ENCODE measurements around the gene ZBTB16. TPM values are rescaled to one million over a fixed set of nuclear protein-coding genes. Genes with fewer than 3 reads are reported as not detected.

The ZBTB16 gene
- total and polyA plus RNA-seq, 4 donors: 8.9 to 140 (median 34.5) TPM

DNA sequence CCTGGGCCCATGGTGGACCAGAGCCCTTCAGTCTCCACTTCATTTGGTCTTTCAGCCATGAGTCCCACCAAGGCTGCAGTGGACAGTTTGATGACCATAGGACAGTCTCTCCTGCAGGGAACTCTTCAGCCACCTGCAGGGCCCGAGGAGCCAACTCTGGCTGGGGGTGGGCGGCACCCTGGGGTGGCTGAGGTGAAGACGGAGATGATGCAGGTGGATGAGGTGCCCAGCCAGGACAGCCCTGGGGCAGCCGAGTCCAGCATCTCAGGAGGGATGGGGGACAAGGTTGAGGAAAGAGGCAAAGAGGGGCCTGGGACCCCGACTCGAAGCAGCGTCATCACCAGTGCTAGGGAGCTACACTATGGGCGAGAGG lies 4.3 kb downstream of the ZBTB16 start:
- peaks cover 15 to 50% (median 31%) of the 10 kb centered on the region in 4 donors for H3K4me1 ChIP-seq (ENCODE audit: control insufficient read depth in 4 of 4, insufficient read depth in 4 of 4, low read length in 3 of 4)
- no peak overlapping the region for H3K9ac ChIP-seq (ENCODE audit: low read depth in 1 of 2, low read length in 2 of 2)
- peak overlapping the region in 1 of 2 donors; percentile 25 for H3K27ac ChIP-seq (ENCODE audit: low read depth in 1 of 2, low read length in 2 of 2)
- H3K9me3 ChIP-seq (ENCODE audit: control insufficient read depth in 4 of 4, low read length in 3 of 4): no peaks in the 10 kb centered on the region
- H3K36me3 ChIP-seq (ENCODE audit: control insufficient read depth in 4 of 4, insufficient read depth in 3 of 4, low read depth in 1 of 4, low read length in 3 of 4): peaks cover 13 to 33% (median 30%) of the 10 kb centered on the region in 4 donors
- no peak overlapping the region for H3K4me3 ChIP-seq (ENCODE audit: low read depth in 1 of 3, low read length in 3 of 3)
- WGBS: 90% methylated on average over 8 of the region's 8 CpGs
- no peaks in the 10 kb centered on the region for H3K27me3 ChIP-seq (ENCODE audit: control insufficient read depth in 4 of 4, insufficient read depth in 4 of 4, low read length in 3 of 4)
- TF ChIP-seq, protein P1, sequence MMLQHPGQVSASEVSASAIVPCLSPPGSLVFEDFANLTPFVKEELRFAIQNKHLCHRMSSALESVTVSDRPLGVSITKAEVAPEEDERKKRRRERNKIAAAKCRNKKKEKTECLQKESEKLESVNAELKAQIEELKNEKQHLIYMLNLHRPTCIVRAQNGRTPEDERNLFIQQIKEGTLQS (IDR thresholded peaks at IDR 0.05): no peak
- no peak for TF ChIP-seq HNF4G (IDR thresholded peaks at IDR 0.05)
- DNase-seq (ENCODE audit: low spot score): no peak

GRCh38 chr11:114064216-114064615 lies 4.7 kb downstream of the ZBTB16 start:
- DNase-seq (ENCODE audit: low spot score): no peak
- Histone ChIP-seq H3K4me1 (ENCODE audit: control insufficient read depth in 4 of 4, insufficient read depth in 4 of 4, low read length in 3 of 4) (peaks cover 16 to 47% (median 29%) of the 10 kb centered on the region in 4 donors), H3K27ac (ENCODE audit: low read depth in 1 of 2, low read length in 2 of 2) (peak overlapping the region in 1 of 2 donors; percentile 51), H3K4me3 (ENCODE audit: low read depth in 1 of 3, low read length in 3 of 3) (peak overlapping the region in 1 of 3 donors; percentile 3), H3K36me3 (ENCODE audit: control insufficient read depth in 4 of 4, insufficient read depth in 3 of 4, low read depth in 1 of 4, low read length in 3 of 4) (peaks cover 13 to 34% (median 30%) of the 10 kb centered on the region in 4 donors), H3K9ac (ENCODE audit: low read depth in 1 of 2, low read length in 2 of 2) (peak overlapping the region; percentile 4 to 26), H3K27me3 (ENCODE audit: control insufficient read depth in 4 of 4, insufficient read depth in 4 of 4, low read length in 3 of 4) (no peaks in the 10 kb centered on the region), H3K9me3 (ENCODE audit: control insufficient read depth in 4 of 4, low read length in 3 of 4) (no peaks in the 10 kb centered on the region)
- WGBS: 57% methylated on average over 14 of the region's 14 CpGs
- TF ChIP-seq, protein P2, sequence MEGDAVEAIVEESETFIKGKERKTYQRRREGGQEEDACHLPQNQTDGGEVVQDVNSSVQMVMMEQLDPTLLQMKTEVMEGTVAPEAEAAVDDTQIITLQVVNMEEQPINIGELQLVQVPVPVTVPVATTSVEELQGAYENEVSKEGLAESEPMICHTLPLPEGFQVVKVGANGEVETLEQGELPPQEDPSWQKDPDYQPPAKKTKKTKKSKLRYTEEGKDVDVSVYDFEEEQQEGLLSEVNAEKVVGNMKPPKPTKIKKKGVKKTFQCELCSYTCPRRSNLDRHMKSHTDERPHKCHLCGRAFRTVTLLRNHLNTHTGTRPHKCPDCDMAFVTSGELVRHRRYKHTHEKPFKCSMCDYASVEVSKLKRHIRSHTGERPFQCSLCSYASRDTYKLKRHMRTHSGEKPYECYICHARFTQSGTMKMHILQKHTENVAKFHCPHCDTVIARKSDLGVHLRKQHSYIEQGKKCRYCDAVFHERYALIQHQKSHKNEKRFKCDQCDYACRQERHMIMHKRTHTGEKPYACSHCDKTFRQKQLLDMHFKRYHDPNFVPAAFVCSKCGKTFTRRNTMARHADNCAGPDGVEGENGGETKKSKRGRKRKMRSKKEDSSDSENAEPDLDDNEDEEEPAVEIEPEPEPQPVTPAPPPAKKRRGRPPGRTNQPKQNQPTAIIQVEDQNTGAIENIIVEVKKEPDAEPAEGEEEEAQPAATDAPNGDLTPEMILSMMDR (IDR thresholded peaks at IDR 0.05; ENCODE audit: low read depth, low read length, missing input control): no peak
- no peak for TF ChIP-seq GABPA (IDR thresholded peaks at IDR 0.05 in 1 of 2, conservative IDR thresholded peaks at IDR 0.05 in 1 of 2)
- no peak for TF ChIP-seq JUND (IDR thresholded peaks at IDR 0.05)
- TF ChIP-seq YY1 (IDR thresholded peaks at IDR 0.05): peak; percentile 34
- TF ChIP-seq RAD21 (IDR thresholded peaks at IDR 0.05): peak; percentile 50 to 53
- TF ChIP-seq FOXA1 (IDR thresholded peaks at IDR 0.05): no peak
- TF ChIP-seq, protein P3, sequence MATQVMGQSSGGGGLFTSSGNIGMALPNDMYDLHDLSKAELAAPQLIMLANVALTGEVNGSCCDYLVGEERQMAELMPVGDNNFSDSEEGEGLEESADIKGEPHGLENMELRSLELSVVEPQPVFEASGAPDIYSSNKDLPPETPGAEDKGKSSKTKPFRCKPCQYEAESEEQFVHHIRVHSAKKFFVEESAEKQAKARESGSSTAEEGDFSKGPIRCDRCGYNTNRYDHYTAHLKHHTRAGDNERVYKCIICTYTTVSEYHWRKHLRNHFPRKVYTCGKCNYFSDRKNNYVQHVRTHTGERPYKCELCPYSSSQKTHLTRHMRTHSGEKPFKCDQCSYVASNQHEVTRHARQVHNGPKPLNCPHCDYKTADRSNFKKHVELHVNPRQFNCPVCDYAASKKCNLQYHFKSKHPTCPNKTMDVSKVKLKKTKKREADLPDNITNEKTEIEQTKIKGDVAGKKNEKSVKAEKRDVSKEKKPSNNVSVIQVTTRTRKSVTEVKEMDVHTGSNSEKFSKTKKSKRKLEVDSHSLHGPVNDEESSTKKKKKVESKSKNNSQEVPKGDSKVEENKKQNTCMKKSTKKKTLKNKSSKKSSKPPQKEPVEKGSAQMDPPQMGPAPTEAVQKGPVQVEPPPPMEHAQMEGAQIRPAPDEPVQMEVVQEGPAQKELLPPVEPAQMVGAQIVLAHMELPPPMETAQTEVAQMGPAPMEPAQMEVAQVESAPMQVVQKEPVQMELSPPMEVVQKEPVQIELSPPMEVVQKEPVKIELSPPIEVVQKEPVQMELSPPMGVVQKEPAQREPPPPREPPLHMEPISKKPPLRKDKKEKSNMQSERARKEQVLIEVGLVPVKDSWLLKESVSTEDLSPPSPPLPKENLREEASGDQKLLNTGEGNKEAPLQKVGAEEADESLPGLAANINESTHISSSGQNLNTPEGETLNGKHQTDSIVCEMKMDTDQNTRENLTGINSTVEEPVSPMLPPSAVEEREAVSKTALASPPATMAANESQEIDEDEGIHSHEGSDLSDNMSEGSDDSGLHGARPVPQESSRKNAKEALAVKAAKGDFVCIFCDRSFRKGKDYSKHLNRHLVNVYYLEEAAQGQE (IDR thresholded peaks at IDR 0.05): no peak
- no peak for TF ChIP-seq TAF1 (conservative IDR thresholded peaks at IDR 0.05)
- TF ChIP-seq MAX (IDR thresholded peaks at IDR 0.05): peak; percentile 87
- peak; percentile 12 for TF ChIP-seq SP1 (IDR thresholded peaks at IDR 0.05)
- TF ChIP-seq NR2F2 (IDR thresholded peaks at IDR 0.05): peak; percentile 47
- TF ChIP-seq ZBTB33 (IDR thresholded peaks at IDR 0.05): peak; percentile 31
- no peak for TF ChIP-seq FOXA2 (IDR thresholded peaks at IDR 0.05)
- TF ChIP-seq HNF4G (IDR thresholded peaks at IDR 0.05): no peak
- peak; percentile 57 to 86 for TF ChIP-seq RXRA (IDR thresholded peaks at IDR 0.05)
- peak; percentile 71 to 86 for TF ChIP-seq HNF4A (conservative IDR thresholded peaks at IDR 0.05)
- TF ChIP-seq, protein P1 (IDR thresholded peaks at IDR 0.05): no peak
- no peak for TF ChIP-seq EGR1 (IDR thresholded peaks at IDR 0.05; ENCODE audit: low read depth in 2 of 2)

Data from liver (tissue), 9 donors.